Stimulated activated memory B cell treated with anti-CD40 and anti-IgM and Interleukin-4, amounts not matched to agents 10 μg/mL and 1 μg/mL and 100 μg/mL, for 72 hours (primary cell): ENCODE measurements around the gene RHO.

Experiments
- ATAC-seq: fragments of 150-1000 bp; cut with Tn5 transposase; 2 replicates; pipeline ENCODE4 v1.10.0; 2021
- H3K27ac Mint-ChIP-seq: one replicate; pipeline ENCODE4 v1.8.0; 2022; ENCODE audit warnings: mild to moderate bottlenecking, mixed read lengths
- H3K27me3 Mint-ChIP-seq: one replicate; pipeline ENCODE4 v1.8.0; 2022; ENCODE audit warnings: mixed read lengths
- H3K36me3 Mint-ChIP-seq: one replicate; pipeline ENCODE4 v1.8.0; 2022; ENCODE audit warnings: mixed read lengths
- H3K4me1 Mint-ChIP-seq: one replicate; pipeline ENCODE4 v1.8.0; 2022; ENCODE audit warnings: mixed read lengths
- H3K4me3 Mint-ChIP-seq: one replicate; pipeline ENCODE4 v1.8.0; 2022; ENCODE audit warnings: mild to moderate bottlenecking, moderate library complexity, mixed read lengths
- H3K9me3 Mint-ChIP-seq: one replicate; pipeline ENCODE4 v1.8.0; 2022; ENCODE audit warnings: mixed read lengths

The RHO gene

GRCh38 chr3:129525341-129525968 lies 3.0 kb upstream of the RHO start:
- H3K27ac Mint-ChIP-seq: peak overlapping the region; percentile 28
- H3K36me3 Mint-ChIP-seq: no peaks in the 10 kb centered on the region
- no peak overlapping the region for H3K4me3 Mint-ChIP-seq
- H3K27me3 Mint-ChIP-seq: no peaks in the 10 kb centered on the region
- no peaks in the 10 kb centered on the region for H3K9me3 Mint-ChIP-seq
- peaks cover 17% of the 10 kb centered on the region for H3K4me1 Mint-ChIP-seq
- no peak for ATAC-seq

GRCh38 chr3:129526121-129526900 lies 2.1 kb upstream of the RHO start:
- ATAC-seq: peak; percentile 97
- peaks cover 8% of the 10 kb centered on the region for H3K27me3 Mint-ChIP-seq
- no peaks in the 10 kb centered on the region for H3K36me3 Mint-ChIP-seq
- H3K4me1 Mint-ChIP-seq: peaks cover 17% of the 10 kb centered on the region
- no peaks in the 10 kb centered on the region for H3K9me3 Mint-ChIP-seq
- peak overlapping the region; percentile 28 for H3K27ac Mint-ChIP-seq
- H3K4me3 Mint-ChIP-seq: no peak overlapping the region

- Mint-ChIP-seq H3K4me1 (peaks cover 17% of the 10 kb centered on the region), H3K9me3 (no peaks in the 10 kb centered on the region), H3K36me3 (no peaks in the 10 kb centered on the region), H3K4me3 (no peak overlapping the region), H3K27me3 (peaks cover 17% of the 10 kb centered on the region), H3K27ac (peak overlapping the region; percentile 28)
- ATAC-seq: no peak
Observed at GRCh38 chr3:129527262-129527661, 1.2 kb upstream of the RHO start.

DNA sequence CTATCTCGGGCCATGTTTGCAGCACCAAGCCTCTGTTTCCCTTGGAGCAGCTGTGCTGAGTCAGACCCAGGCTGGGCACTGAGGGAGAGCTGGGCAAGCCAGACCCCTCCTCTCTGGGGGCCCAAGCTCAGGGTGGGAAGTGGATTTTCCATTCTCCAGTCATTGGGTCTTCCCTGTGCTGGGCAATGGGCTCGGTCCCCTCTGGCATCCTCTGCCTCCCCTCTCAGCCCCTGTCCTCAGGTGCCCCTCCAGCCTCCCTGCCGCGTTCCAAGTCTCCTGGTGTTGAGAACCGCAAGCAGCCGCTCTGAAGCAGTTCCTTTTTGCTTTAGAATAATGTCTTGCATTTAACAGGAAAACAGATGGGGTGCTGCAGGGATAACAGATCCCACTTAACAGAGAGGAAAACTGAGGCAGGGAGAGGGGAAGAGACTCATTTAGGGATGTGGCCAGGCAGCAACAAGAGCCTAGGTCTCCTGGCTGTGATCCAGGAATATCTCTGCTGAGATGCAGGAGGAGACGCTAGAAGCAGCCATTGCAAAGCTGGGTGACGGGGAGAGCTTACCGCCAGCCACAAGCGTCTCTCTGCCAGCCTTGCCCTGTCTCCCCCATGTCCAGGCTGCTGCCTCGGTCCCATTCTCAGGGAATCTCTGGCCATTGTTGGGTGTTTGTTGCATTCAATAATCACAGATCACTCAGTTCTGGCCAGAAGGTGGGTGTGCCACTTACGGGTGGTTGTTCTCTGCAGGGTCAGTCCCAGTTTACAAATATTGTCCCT lies 1.2 kb downstream of the RHO start:
- Mint-ChIP-seq H3K27me3 (peaks cover 24% of the 10 kb centered on the region), H3K9me3 (no peaks in the 10 kb centered on the region), H3K4me1 (peaks cover 17% of the 10 kb centered on the region), H3K4me3 (no peak overlapping the region), H3K36me3 (no peaks in the 10 kb centered on the region), H3K27ac (peak overlapping the region; percentile 28)
- no peak for ATAC-seq

DNA sequence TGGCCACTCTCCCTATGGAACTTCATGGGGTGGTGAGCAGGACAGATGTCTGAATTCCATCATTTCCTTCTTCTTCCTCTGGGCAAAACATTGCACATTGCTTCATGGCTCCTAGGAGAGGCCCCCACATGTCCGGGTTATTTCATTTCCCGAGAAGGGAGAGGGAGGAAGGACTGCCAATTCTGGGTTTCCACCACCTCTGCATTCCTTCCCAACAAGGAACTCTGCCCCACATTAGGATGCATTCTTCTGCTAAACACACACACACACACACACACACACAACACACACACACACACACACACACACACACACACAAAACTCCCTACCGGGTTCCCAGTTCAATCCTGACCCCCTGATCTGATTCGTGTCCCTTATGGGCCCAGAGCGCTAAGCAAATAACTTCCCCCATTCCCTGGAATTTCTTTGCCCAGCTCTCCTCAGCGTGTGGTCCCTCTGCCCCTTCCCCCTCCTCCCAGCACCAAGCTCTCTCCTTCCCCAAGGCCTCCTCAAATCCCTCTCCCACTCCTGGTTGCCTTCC lies 1.9 kb downstream of the RHO start:
- Mint-ChIP-seq H3K9me3 (no peaks in the 10 kb centered on the region), H3K27ac (peak overlapping the region; percentile 65), H3K4me1 (peaks cover 17% of the 10 kb centered on the region), H3K4me3 (no peak overlapping the region), H3K27me3 (peaks cover 24% of the 10 kb centered on the region), H3K36me3 (no peaks in the 10 kb centered on the region)
- no peak for ATAC-seq

DNA sequence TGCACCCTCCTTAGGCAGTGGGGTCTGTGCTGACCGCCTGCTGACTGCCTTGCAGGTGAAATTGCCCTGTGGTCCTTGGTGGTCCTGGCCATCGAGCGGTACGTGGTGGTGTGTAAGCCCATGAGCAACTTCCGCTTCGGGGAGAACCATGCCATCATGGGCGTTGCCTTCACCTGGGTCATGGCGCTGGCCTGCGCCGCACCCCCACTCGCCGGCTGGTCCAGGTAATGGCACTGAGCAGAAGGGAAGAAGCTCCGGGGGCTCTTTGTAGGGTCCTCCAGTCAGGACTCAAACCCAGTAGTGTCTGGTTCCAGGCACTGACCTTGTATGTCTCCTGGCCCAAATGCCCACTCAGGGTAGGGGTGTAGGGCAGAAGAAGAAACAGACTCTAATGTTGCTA lies 2.4 kb downstream of the RHO start:
- no peaks in the 10 kb centered on the region for H3K9me3 Mint-ChIP-seq
- peaks cover 15% of the 10 kb centered on the region for H3K4me1 Mint-ChIP-seq
- no peak overlapping the region for H3K4me3 Mint-ChIP-seq
- H3K27me3 Mint-ChIP-seq: peaks cover 24% of the 10 kb centered on the region
- no peaks in the 10 kb centered on the region for H3K36me3 Mint-ChIP-seq
- ATAC-seq: no peak
- H3K27ac Mint-ChIP-seq: peak overlapping the region; percentile 65

- Mint-ChIP-seq H3K9me3 (no peaks in the 10 kb centered on the region), H3K4me1 (peaks cover 7% of the 10 kb centered on the region), H3K4me3 (no peak overlapping the region), H3K27me3 (peaks cover 24% of the 10 kb centered on the region), H3K27ac (no peak overlapping the region), H3K36me3 (no peaks in the 10 kb centered on the region)
- no peak for ATAC-seq
Observed at GRCh38 chr3:129531699-129532098, 3.3 kb downstream of the RHO start.

DNA sequence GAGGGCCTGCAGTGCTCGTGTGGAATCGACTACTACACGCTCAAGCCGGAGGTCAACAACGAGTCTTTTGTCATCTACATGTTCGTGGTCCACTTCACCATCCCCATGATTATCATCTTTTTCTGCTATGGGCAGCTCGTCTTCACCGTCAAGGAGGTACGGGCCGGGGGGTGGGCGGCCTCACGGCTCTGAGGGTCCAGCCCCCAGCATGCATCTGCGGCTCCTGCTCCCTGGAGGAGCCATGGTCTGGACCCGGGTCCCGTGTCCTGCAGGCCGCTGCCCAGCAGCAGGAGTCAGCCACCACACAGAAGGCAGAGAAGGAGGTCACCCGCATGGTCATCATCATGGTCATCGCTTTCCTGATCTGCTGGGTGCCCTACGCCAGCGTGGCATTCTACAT lies 3.8 kb downstream of the RHO start:
- H3K4me3 Mint-ChIP-seq: no peak overlapping the region
- peaks cover under 1% of the 10 kb centered on the region for H3K4me1 Mint-ChIP-seq
- peaks cover 28% of the 10 kb centered on the region for H3K27me3 Mint-ChIP-seq
- H3K36me3 Mint-ChIP-seq: no peaks in the 10 kb centered on the region
- H3K9me3 Mint-ChIP-seq: no peaks in the 10 kb centered on the region
- no peak overlapping the region for H3K27ac Mint-ChIP-seq
- no peak for ATAC-seq

DNA sequence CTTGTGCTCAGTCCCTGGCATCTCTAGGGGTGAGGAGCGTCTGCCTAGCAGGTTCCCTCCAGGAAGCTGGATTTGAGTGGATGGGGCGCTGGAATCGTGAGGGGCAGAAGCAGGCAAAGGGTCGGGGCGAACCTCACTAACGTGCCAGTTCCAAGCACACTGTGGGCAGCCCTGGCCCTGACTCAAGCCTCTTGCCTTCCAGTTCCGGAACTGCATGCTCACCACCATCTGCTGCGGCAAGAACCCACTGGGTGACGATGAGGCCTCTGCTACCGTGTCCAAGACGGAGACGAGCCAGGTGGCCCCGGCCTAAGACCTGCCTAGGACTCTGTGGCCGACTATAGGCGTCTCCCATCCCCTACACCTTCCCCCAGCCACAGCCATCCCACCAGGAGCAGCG lies 5.0 kb downstream of the RHO start:
- H3K27ac Mint-ChIP-seq: no peak overlapping the region
- no peak for ATAC-seq
- no peaks in the 10 kb centered on the region for H3K36me3 Mint-ChIP-seq

GRCh38 chr3:129534428-129535027 lies 6.1 kb downstream of the RHO start:
- H3K36me3 Mint-ChIP-seq: no peaks in the 10 kb centered on the region
- H3K27me3 Mint-ChIP-seq: peaks cover 32% of the 10 kb centered on the region
- H3K4me3 Mint-ChIP-seq: no peak overlapping the region
- no peaks in the 10 kb centered on the region for H3K9me3 Mint-ChIP-seq
- H3K27ac Mint-ChIP-seq: no peak overlapping the region
- no peak for ATAC-seq
- H3K4me1 Mint-ChIP-seq: no peaks in the 10 kb centered on the region

More for the DNA sequence above, 5.0 kb downstream of the RHO start:
- Mint-ChIP-seq H3K4me1 (no peaks in the 10 kb centered on the region), H3K27me3 (peaks cover 32% of the 10 kb centered on the region), H3K4me3 (no peak overlapping the region), H3K9me3 (no peaks in the 10 kb centered on the region)

GRCh38 chr3:129535075-129535474 lies 6.6 kb downstream of the RHO start:
- no peak overlapping the region for H3K27ac Mint-ChIP-seq
- no peaks in the 10 kb centered on the region for H3K36me3 Mint-ChIP-seq
- no peak for ATAC-seq
- H3K27me3 Mint-ChIP-seq: peaks cover 32% of the 10 kb centered on the region
- no peak overlapping the region for H3K4me3 Mint-ChIP-seq
- H3K4me1 Mint-ChIP-seq: no peaks in the 10 kb centered on the region
- H3K9me3 Mint-ChIP-seq: no peaks in the 10 kb centered on the region

DNA sequence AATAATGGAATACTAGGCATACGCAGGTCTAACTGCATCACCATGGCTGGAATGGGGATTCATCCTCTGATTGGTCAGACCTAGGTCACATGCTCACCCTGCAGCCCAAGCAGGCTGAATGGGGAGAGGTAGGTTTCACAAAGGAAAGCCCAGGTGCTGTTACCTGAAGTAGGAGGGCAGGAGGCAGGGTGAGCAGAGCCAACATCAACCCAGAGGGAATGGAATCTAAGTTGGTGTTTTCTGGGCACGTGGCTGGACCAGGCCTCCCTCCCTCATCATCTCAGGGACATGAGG lies 7.9 kb downstream of the RHO start:
- H3K9me3 Mint-ChIP-seq: no peaks in the 10 kb centered on the region
- H3K27ac Mint-ChIP-seq: no peak overlapping the region
- no peak overlapping the region for H3K4me3 Mint-ChIP-seq
- no peaks in the 10 kb centered on the region for H3K4me1 Mint-ChIP-seq
- ATAC-seq: no peak
- H3K27me3 Mint-ChIP-seq: peaks cover 25% of the 10 kb centered on the region
- H3K36me3 Mint-ChIP-seq: no peaks in the 10 kb centered on the region

DNA sequence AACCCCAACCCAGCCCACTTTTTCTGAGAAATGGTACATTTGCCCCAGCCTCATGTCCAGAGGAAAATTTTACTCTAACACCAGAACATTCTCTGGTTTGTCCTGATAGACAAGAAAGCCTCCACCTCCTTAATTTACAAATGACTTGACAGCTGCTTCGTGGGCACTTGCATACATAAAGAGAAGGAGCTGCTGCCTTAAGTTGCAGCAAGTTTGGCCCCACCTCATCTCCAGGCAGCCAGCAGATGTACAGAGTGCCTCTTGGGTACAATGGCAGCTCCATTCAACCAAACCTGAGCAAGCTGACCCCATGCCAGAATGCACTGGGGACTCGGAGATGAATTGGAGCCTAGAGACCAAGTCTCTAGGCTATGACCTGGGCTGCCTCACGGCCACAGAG lies 8.4 kb downstream of the RHO start:
- Mint-ChIP-seq H3K27ac (no peak overlapping the region), H3K36me3 (no peaks in the 10 kb centered on the region), H3K27me3 (peaks cover 20% of the 10 kb centered on the region), H3K4me1 (no peaks in the 10 kb centered on the region), H3K9me3 (no peaks in the 10 kb centered on the region), H3K4me3 (no peak overlapping the region)
- ATAC-seq: no peak

DNA sequence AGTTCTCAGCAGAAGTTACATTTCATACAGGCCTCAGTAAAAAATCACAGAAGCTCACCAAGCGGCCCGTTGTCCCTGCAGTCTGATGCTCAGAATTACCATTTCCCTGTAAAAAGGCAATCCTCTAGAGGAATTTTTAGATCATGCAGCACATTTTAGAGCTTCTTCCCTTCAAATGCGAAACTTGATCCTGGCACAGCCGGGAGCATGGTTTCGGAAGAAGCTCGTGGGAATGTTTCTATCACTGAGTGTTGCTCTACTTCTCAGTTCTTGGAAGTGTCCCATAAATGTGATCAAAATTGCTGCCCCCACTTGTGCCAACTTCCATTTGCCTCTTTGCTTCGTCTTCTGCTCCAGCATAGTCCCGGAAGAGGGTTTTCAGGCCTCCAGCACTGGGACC lies 10.8 kb downstream of the RHO start:
- Mint-ChIP-seq H3K4me3 (no peak overlapping the region), H3K36me3 (no peaks in the 10 kb centered on the region), H3K9me3 (no peaks in the 10 kb centered on the region), H3K27me3 (peaks cover 8% of the 10 kb centered on the region), H3K4me1 (no peaks in the 10 kb centered on the region), H3K27ac (no peak overlapping the region)
- no peak for ATAC-seq

GRCh38 chr3:129540776-129541516 lies 12.5 kb downstream of the RHO start:
- no peak for ATAC-seq
- Mint-ChIP-seq H3K9me3 (no peaks in the 10 kb centered on the region), H3K36me3 (no peaks in the 10 kb centered on the region), H3K27ac (no peak overlapping the region), H3K4me3 (no peak overlapping the region), H3K27me3 (peaks cover 8% of the 10 kb centered on the region), H3K4me1 (no peaks in the 10 kb centered on the region)
